Retinal pigment epithelial cell (primary cell): ENCODE results near the gene SPATA46.

Experiments
- DNase-seq: peaks from one replicate; pipeline ENCODE4 v3.0.0-alpha.2; 2010; ENCODE audit warnings: low read depth
- H3K4me3 ChIP-seq: 2 replicates; pipeline ENCODE4 v1.5.1; 2011; ENCODE audit warnings: mild to moderate bottlenecking, low read length, control low read depth, moderate library complexity
- CTCF ChIP-seq: conservative IDR thresholded peaks from 2 replicates; pipeline ENCODE4 v1.5.1; 2011; ENCODE audit warnings: low read depth, low read length, control low read depth, inconsistent platforms

Gene SPATA46

GRCh38 chr1:162383091-162383490 lies 6.4 kb upstream of the SPATA46 start:
- DNase-seq: no peak
- TF ChIP-seq CTCF: no peak
- no peak overlapping the region for H3K4me3 ChIP-seq

- DNase-seq: no peak
- TF ChIP-seq CTCF: no peak
- no peak overlapping the region for H3K4me3 ChIP-seq
Measured at GRCh38 chr1:162381941-162382750, 5.5 kb upstream of the SPATA46 start.

GRCh38 chr1:162381383-162381782 lies 4.7 kb upstream of the SPATA46 start, which contains the start of gene C1orf226:
Gene C1orf226, plus strand, starts transcription at chr1:162381728. Its CDS starts 174 bp downstream, at chr1:162381902.
- DNase-seq: no peak
- no peak within 1 kb of the TSS for H3K4me3 ChIP-seq
- TF ChIP-seq CTCF: no peak

- no peak overlapping the region for H3K4me3 ChIP-seq
- no peak for DNase-seq
- TF ChIP-seq CTCF: no peak
Measured at GRCh38 chr1:162380061-162380846, 3.6 kb upstream of the SPATA46 start.

DNA sequence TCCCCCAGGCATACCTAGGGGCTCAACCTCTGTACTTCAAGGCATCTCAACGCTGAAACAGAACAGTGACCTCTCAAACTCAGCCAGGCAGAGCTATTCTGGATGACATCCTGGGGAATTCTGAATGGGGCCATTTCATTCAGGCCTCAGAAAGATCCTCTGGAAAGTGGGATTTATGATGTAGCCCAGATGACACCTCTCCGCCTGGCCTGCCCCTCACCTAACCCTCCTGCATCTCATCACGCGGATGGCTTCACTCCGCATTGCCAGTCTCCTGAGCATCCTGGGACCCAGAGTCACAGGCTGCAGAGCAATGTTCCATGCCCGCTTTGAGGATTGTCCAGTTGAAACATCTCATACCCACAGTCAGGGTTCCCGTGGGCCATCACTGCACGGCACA lies 1.2 kb downstream of the SPATA46 start:
- TF ChIP-seq CTCF: no peak
- no peak overlapping the region for H3K4me3 ChIP-seq
- no peak for DNase-seq

DNA sequence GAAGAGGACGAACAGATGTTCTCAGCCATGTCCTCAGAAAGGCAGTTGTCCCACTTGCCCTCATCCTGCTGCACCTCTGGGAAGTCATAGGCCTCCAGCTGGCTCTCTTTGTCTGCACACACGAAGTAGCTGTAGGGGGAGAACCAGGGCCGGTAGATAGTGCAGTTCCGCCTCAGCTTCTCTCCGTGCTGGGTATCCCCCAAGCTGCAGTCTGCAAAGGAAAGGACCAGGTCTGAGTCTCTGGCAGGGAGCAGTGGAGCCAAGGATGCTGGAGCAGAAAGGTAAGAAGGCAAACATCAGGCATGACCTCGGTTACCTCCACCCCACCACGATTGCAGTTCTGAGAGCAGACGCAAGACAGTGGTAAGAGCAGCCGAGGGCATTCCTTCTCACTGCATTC lies 2.2 kb downstream of the SPATA46 start:
- no peak for DNase-seq
- no peak overlapping the region for H3K4me3 ChIP-seq
- TF ChIP-seq CTCF: no peak
